ENCODE results near the gene DVL1. TPM values are rescaled to one million over a fixed set of nuclear protein-coding genes. Genes with fewer than 3 reads are reported as not detected.

Gene DVL1
- total and polyA plus RNA-seq, 9 of the 15 experiments (the other 6 are each of a cell fraction or from before 2014, with no cell fraction given), result 0.62 to 135 (median 24.3) TPM

DNA sequence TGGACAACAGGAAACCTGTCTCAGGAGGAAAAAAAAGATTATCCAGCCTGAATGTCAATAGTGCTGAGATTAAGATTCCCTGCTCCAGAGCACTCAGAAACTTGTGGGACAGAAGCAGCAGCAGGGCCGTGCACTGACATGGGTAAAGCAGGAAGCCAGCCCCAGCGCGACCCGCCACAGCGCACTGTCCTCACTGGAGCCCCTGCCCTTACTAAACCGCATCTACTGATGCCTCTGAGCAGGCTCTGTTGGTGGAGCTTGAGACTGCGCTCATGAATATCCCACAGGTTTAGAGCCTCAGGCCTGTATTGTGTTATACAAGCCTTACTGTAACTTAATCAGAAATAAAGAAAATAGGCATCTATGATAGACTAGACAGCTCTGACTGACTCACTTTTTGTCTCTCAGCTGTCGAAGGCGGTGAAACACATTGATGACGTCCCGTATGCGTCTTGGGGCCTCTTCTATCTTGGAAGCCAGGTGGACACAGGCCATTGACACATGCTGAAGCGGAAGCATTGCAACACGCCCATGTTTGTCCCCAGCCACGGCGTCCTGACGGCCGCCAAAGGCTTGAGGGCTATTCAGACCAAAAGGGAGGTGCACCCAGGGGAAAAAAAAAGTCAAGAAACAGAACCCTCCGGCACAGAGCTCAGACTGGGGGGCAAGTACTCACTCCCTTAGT is 48.8 kb upstream of the DVL1 start (continued):
- TF ChIP-seq ZNF655 (CRISPR knock-in tag; IDR thresholded peaks at IDR 0.05) (no peak), MEIS2 (IDR thresholded peaks at IDR 0.05; ENCODE audit: partially characterized antibody) (peak; percentile 25), TCF3 (CRISPR knock-in tag; IDR thresholded peaks at IDR 0.05) (peak; percentile 47; the same call in 1 of the 2 replicates), SMAD4 (CRISPR knock-in tag; conservative IDR thresholded peaks at IDR 0.05) (0 out of 2 replicates have a peak, but pooled peaks have one; percentile 35), L3MBTL2 (IDR thresholded peaks at IDR 0.05) (peak; percentile 30; the same call in 1 of the 2 replicates), ARID1B (IDR thresholded peaks at IDR 0.05) (peak; percentile 27; the same call in 1 of the 2 replicates), NFIC (IDR thresholded peaks at IDR 0.05) (no peak), ZNF224 (CRISPR knock-in tag; IDR thresholded peaks at IDR 0.05) (no peak), HCFC1 (IDR thresholded peaks at IDR 0.05; ENCODE audit: low read depth, low read length) (peak; percentile 18; the same call in 1 of the 2 replicates), CBFA2T2 (conservative IDR thresholded peaks at IDR 0.05) (0 out of 2 replicates have a peak, but pooled peaks have one; percentile 26), CREB1 (IDR thresholded peaks at IDR 0.05) (peak; percentile 85), CREB1 (CRISPR knock-in tag; IDR thresholded peaks at IDR 0.05) (0 out of 2 replicates have a peak, but pooled peaks have one; percentile 40), HEY1 (CRISPR knock-in tag; IDR thresholded peaks at IDR 0.05; ENCODE audit: borderline replicate concordance) (no peak), POLR2B (IDR thresholded peaks at IDR 0.05; ENCODE audit: low read depth, partially characterized antibody) (peak; percentile 54), FOXK1 (CRISPR knock-in tag; IDR thresholded peaks at IDR 0.05; ENCODE audit: borderline replicate concordance) (peak; percentile 62; the same call in 1 of the 2 replicates), ELF2 (CRISPR knock-in tag; IDR thresholded peaks at IDR 0.05) (no peak), ZNF12 (CRISPR knock-in tag; IDR thresholded peaks at IDR 0.05) (0 out of 2 replicates have a peak, but pooled peaks have one; percentile 51), CCAR2 (IDR thresholded peaks at IDR 0.05; ENCODE audit: low read depth, low read length) (no peak), RFX1 (IDR thresholded peaks at IDR 0.05) (no peak), FOXK2 (conservative IDR thresholded peaks at IDR 0.05 in 1 of 2, IDR thresholded peaks at IDR 0.05 in 1 of 2; ENCODE audit: low read depth in 2 of 2) (peak; percentile 51 to 66; a peak in 2 of 4 replicates), CBFA2T3 (IDR thresholded peaks at IDR 0.05) (peak; percentile 66), DLX4 (CRISPR knock-in tag; IDR thresholded peaks at IDR 0.05) (no peak), SAP30 (IDR thresholded peaks at IDR 0.05; ENCODE audit: borderline replicate concordance, insufficient read depth, low read depth, low read length, poor library complexity, severe bottlenecking) (peak; percentile 66), ARNT (IDR thresholded peaks at IDR 0.05) (no peak), LCOR (CRISPR knock-in tag; IDR thresholded peaks at IDR 0.05) (peak; percentile 41; the same call in 1 of the 2 replicates)
- TF ChIP-seq, protein P1, sequence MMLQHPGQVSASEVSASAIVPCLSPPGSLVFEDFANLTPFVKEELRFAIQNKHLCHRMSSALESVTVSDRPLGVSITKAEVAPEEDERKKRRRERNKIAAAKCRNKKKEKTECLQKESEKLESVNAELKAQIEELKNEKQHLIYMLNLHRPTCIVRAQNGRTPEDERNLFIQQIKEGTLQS (IDR thresholded peaks at IDR 0.05), result peak; percentile 59; the same call in 1 of the 2 replicates
- TF ChIP-seq, protein P1 (CRISPR knock-in tag; conservative IDR thresholded peaks at IDR 0.05), result no peak
